Bone marrow (tissue), 2 donors: ENCODE measurements around the gene THSD7A.

ENCODE experiments used
- DNase-seq, 2 donors: peaks; one replicate each; lab custom pipeline; 2025; lab: John Stamatoyannopoulos, UW

Gene THSD7A

DNA sequence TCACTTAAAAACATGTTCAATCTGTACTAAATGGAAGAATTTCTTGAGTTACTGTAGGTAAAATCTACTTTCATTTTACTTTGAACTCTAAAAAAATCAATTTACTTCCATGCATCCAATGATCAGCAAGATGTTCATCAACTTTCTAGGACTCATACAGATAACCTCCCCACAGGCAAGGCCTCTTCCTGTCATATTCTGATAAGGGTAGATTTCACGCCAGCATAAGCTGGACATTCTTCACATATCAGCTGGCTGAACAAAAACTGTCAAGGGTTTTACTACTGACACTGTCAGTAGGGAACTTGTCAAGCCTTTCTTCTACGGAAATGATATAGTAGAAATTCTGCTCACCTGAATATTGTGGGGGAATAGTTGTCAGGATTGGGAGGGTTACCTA is 244.9 kb downstream of the THSD7A start:
- DNase-seq, result no peak

DNA sequence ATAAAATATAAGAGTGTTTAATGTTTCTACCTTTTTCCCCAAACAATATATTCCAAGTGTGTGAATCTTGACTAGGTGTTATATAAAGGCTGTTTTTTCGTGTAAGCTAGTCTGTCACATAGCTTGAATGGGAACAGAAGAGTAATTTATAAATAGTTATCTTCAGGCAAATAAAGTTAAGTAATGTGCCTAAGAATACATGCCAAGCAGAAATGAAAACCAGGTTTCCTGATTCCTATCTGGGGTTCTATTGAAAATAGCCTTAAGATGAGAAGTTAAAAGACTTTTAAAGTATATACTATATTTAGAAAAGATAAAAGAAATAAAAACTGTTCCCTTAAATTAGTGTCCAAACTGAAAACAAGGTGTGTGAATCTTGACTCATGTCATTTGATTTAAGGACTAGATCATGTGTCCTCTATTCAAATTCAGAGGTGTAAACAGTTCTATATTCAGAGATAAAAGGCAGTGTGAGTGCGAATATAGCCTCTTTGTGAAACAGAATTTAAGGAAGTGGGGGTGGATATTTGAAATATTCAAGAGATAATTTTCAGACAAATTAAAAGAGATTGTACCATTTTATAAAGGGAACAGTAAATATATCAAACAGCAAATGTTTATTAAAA is 247.5 kb downstream of the THSD7A start:
- DNase-seq, result no peak

- DNase-seq, result no peak
Measured at GRCh38 chr7:11579141-11579540, 252.9 kb downstream of the THSD7A start.

GRCh38 chr7:11576310-11576709 is 255.7 kb downstream of the THSD7A start:
- DNase-seq, result no peak

- DNase-seq, result no peak
Measured at GRCh38 chr7:11573128-11573750, 258.8 kb downstream of the THSD7A start.

- no peak for DNase-seq
Measured at GRCh38 chr7:11570922-11571550, 261.0 kb downstream of the THSD7A start.

GRCh38 chr7:11570205-11570604 is 261.8 kb downstream of the THSD7A start:
- DNase-seq, result no peak

GRCh38 chr7:11567571-11567970 is 264.4 kb downstream of the THSD7A start:
- DNase-seq, result no peak

DNA sequence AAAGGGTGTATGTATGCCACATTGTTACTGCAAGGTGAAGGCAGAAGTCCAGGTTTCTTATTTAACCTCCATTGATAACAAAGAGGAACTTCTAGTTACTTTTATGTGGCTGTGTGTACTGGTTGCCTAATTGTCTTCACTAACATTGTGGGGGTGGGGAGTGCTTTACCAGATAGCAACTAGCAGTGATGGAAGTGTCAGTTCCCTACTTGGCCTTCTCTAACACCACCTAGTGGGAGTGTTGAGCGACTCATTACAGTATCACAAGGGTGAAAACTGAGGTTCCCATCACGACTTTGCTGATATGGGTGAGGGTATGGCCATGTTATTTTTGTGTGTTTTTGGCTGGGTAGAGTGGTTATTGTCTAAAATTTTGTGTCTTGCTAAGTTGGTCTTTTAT is 274.4 kb downstream of the THSD7A start:
- DNase-seq, result peak in 1 of 2 donors; percentile 85

GRCh38 chr7:11552676-11553296 is 279.2 kb downstream of the THSD7A start:
- DNase-seq, result no peak

DNA sequence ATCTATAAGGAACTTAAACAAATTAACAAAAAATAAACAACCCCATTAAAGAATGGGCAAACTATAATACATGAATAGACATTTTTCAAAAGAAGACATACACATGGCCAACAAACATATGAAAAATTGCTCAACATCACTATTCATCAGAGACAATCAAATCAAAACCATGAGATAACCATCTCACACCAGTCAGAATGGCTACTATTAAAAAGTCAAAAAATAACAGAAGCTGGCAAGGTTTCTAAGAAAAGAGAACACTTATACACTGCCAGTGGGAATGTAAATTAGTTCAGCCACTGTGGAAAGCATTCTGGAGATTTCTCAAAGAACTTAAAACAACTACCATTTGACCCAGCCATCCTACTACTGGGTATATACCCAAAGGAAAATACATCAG is 280.5 kb downstream of the THSD7A start:
- no peak for DNase-seq

DNA sequence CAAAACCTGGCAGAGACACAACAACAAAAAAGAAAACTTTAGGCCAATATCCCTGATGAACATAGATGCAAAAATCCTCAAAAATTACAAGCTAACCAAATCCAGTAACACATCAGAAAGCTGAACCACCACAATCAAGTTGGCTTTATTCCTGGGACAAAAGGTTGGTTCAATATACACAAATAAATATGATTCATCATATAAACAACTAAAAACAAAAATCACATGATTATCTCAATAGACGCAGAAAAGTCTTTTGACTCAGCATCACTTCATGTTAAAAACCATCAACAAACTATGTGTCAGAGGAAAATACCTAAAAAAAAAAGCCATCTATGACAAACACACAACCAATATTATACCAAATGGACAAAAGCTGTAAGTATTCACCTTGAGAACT is 283.5 kb downstream of the THSD7A start:
- no peak for DNase-seq

DNA sequence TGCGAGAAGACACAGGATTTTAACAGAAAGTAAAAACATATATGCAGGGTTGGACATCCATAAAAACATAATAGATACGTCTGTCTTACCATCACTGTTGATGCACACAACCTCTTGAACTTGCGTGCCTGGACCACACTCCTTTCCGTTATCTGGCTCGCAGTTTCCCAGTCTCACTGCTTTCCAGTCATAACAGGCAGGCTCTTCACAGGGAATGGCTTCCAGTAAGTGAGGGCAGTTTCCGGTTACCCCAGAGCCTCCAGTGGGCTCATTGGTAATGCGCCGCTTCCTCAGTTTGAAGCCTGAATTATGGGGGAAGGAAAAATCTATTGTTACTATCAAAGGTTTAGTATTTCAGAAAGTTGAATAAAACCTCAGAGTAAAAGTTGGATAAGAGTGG is 290.7 kb downstream of the THSD7A start:
- no peak for DNase-seq

- DNase-seq, result peak in 1 of 2 donors; percentile 93
Measured at GRCh38 chr7:11540271-11540761, 291.7 kb downstream of the THSD7A start.

DNA sequence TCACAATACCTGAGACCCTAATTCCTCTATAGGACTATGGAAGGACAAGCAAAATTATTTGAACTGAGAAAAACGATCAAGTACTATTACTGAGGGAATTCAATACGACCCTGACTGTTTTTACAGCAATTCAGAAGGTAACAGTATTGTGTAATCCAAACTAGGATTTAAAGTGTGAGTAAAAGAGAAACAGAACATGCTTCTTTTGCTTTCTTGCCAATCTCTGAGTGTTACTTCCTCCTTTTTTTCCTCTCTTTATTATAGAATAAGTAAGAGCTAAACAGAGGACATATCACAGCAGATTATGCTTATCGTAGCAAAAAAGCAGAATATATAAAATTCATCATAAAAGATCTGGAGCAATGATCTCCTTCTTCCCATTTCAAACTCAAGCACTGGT is 292.1 kb downstream of the THSD7A start:
- peak in 1 of 2 donors; percentile 88 for DNase-seq

- no peak for DNase-seq
Measured at GRCh38 chr7:11538751-11539299, 293.2 kb downstream of the THSD7A start.

DNA sequence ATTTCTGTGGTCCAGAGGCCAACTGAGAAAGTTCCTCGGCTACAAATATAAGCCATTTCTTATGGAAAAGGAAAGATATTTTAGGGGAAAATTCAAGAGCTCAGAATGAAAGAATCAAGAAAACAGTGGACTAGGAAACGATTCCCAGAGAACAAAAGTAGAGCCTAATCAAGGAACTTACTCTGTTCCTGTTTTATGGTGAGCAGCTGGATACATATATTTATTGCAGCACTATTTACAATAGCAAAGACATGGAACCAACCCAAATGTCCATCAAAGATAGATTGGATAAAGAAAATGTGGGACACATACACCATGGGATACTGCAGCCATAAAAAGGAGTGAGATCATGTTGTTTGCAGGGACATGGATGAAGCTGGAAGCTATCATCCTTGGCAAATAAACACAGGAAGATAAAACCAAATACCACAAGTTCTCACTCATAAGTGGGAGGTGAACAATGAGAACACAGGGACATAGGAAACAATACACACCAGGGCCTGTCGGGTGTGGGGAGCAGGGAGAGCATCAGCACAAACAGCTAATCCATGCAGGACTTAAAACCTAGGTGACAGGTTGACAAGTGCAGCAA is 298.7 kb downstream of the THSD7A start:
- DNase-seq, result no peak

DNA sequence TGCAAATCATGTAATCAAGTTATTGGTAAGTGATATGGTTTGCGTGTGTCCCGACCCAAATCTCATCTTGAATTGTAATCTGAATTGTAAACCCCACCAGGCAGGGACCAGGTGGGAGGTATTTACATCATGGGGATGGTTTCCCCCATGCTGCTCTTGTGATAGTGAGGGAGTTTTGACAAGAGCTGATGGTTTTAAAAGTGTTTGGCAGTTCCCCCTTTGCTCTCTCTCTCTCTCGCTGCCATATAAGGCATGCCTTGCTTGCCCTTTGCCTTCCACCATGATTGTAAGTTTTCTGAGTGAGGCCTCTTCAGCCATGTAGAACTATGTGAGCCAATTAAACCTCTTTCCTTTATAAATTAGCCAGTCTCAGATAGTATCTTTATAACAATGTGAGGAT is 302.6 kb downstream of the THSD7A start:
- no peak for DNase-seq

DNA sequence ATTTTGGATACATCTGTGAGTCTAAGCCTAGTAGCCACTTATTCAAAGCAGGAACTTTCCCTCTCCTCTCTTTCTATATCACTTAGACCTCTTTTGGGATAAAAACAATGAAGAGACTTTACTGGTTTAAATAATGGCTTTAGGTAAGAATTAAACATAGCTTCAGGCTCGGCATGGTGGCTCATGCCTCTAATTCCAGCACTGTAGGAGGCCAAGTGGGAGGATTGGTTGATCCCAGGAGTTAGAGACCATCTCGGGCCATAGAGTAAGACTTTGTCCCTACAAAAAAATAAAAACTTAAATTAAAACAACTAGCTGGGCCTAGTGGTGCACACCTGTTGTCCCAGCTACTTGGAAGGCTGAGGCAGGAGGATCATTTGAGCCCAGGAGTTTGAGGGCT is 304.3 kb downstream of the THSD7A start:
- DNase-seq, result no peak

- no peak for DNase-seq
Measured at GRCh38 chr7:11524476-11525397, 307.3 kb downstream of the THSD7A start.

DNA sequence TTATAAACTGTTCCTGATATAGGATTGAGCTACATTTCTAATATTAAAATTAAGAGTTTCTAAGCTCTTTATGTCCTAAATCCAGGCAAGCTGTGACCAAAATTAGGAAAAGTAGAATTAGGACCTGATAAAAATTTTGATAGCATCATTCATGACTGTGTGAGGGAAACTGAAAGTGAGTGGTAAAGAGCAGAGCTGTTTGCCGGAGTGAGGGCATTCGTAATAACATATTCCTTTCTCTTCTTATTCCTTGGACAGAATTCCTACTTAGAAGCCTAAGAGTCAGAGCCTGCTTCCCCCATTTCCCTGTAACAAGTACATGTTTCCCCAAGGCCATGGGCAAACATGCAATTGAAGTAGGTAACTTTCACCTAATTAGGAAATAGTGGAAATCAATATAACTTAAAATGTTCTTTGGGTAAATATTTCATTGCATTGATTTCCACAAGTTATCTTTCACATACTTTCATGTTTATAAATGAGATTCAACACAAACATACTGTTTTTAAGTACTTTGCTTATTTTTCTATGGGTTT is 310.0 kb downstream of the THSD7A start:
- DNase-seq, result peak in 1 of 2 donors; percentile 20
